GM12892 (cell line): Measurements from ENCODE around the gene ROCK2.

ENCODE experiments used
- POLR2A ChIP-seq: IDR thresholded peaks from 2 replicates; pipeline ENCODE4 v1.6.1; 2011; ENCODE audit warnings: low read depth, low read length, control low read depth
- POLR2AphosphoS5 ChIP-seq: IDR thresholded peaks from 2 replicates; pipeline ENCODE4 v1.6.1; 2011; ENCODE audit warnings: low read depth, low read length, control low read depth
- TAF1 ChIP-seq: IDR thresholded peaks from 2 replicates; pipeline ENCODE4 v1.6.1; 2011; ENCODE audit warnings: low read depth, mild to moderate bottlenecking, control low read depth, low read length, borderline replicate concordance

- TF ChIP-seq POLR2A (no peak), TAF1 (no peak), POLR2AphosphoS5 (no peak)
Measured at GRCh38 chr2:11286323-11286722, 58.1 kb downstream of the ROCK2 start.
